GM12878 (cell line): ENCODE results near the gene ATF4. TPM values are rescaled to one million over a fixed set of nuclear protein-coding genes. Genes with fewer than 3 reads are reported as not detected.

Experiments
- ATAC-seq: fragments of 200-7000 bp; cut with Tn5 transposase; 3 replicates; pipeline ENCODE4 v1.9.1; 2020; ENCODE audit warnings: mild to moderate bottlenecking, moderate library complexity
- BruUV-seq: library from RNA; stranded (reverse); fragments of 400-500 nt; replicated peaks from 2 replicates; lab custom pipeline; 2021; lab: Mats Ljungman, UMichigan
- CTCF ChIA-PET: fragments of 300-600 bp; sonication (Branson Sonifier 250); formaldehyde crosslinking; extraction: SDS; loops from one replicate; lab custom pipeline; 2021; ENCODE audit warnings: inconsistent platforms; lab: Yijun Ruan, JAX
- POLR2A ChIA-PET: fragments of 350-600 bp; formaldehyde crosslinking; extraction: SDS; loops from one replicate; lab custom pipeline; 2021; ENCODE audit warnings: inconsistent platforms; lab: Charles Lee
- RAD21 ChIA-PET: fragments of 300-600 bp; sonication (Branson Sonifier 250); formaldehyde crosslinking; loops from one replicate; lab custom pipeline; 2023; ENCODE audit warnings: antibody characterized with exemption; ENCODE audit not compliant: unreplicated experiment; lab: Charles Lee
- SMC1A ChIA-PET: fragments of 300-600 bp; sonication (Branson Sonifier 250); formaldehyde crosslinking; loops from one replicate; lab custom pipeline; 2023; ENCODE audit not compliant: unreplicated experiment, uncharacterized antibody; lab: Charles Lee
- DNase-seq: peaks from one replicate; pipeline ENCODE4 v3.0.0-alpha.2; 2011; ENCODE audit warnings: low read depth, low spot score
- FAIRE-seq: peaks from 3 replicates; lab custom pipeline; 2011; peaks lifted over from hg19 to GRCh38; lab: Jason Lieb, UNC
- H2AFZ ChIP-seq: 2 replicates; pipeline ENCODE4 v1.6.0; 2011; ENCODE audit warnings: low read depth, low read length, control low read depth; ENCODE audit not compliant: control insufficient read depth
- H3K27ac ChIP-seq: 2 replicates; pipeline ENCODE4 v1.5.1; 2011; ENCODE audit warnings: control low read depth; ENCODE audit not compliant: control insufficient read depth, insufficient read depth
- H3K27me3 ChIP-seq, 2 experiments: replicated peaks in 1 of 2; 2 replicates each; pipeline versions ENCODE4 v1.6.0 to v1.6.1; 2011; ENCODE audit warnings: low read length in 1 of 2; ENCODE audit not compliant: control insufficient read depth in 2 of 2, insufficient read depth in 2 of 2
- H3K36me3 ChIP-seq, 2 experiments: 2 replicates each; pipeline ENCODE4 v1.5.1; 2011; ENCODE audit warnings: low read length in 1 of 2; ENCODE audit not compliant: control insufficient read depth in 2 of 2, insufficient read depth in 2 of 2
- H3K4me1 ChIP-seq: 2 replicates; pipeline ENCODE4 v1.6.1; 2011; ENCODE audit warnings: mild to moderate bottlenecking, low read length, moderate library complexity, mixed read lengths; ENCODE audit not compliant: control insufficient read depth, insufficient read depth
- H3K4me2 ChIP-seq: 2 replicates; pipeline ENCODE4 v1.6.0; 2011; ENCODE audit warnings: control low read depth; ENCODE audit not compliant: control insufficient read depth, insufficient read depth
- H3K4me3 ChIP-seq: fragments of 200-600 bp; sonication (generic); 2 replicates; pipeline ENCODE4 v1.5.1; 2016
- H3K79me2 ChIP-seq: 2 replicates; pipeline ENCODE4 v1.6.0; 2011; ENCODE audit warnings: low read length; ENCODE audit not compliant: control insufficient read depth, insufficient read depth
- H3K9ac ChIP-seq: 2 replicates; pipeline ENCODE4 v1.8.0; 2011; ENCODE audit warnings: low read length, control low read depth, mixed read lengths; ENCODE audit not compliant: control insufficient read depth, insufficient read depth
- H3K9me3 ChIP-seq: replicated peaks from 3 replicates; pipeline ENCODE4 v1.5.1; 2011; ENCODE audit warnings: mild to moderate bottlenecking, low read length; ENCODE audit not compliant: control insufficient read depth, insufficient read depth
- H4K20me1 ChIP-seq: 2 replicates; pipeline ENCODE4 v1.6.0; 2011; ENCODE audit not compliant: control insufficient read depth, insufficient read depth
- BACH1 ChIP-seq: fragments of 450-650 bp; IDR thresholded peaks from 2 replicates; pipeline ENCODE4 v1.6.1; 2017; ENCODE audit warnings: mild to moderate bottlenecking, borderline replicate concordance
- CREB1 ChIP-seq: IDR thresholded peaks from 2 replicates; pipeline ENCODE4 v1.6.1; 2012; ENCODE audit warnings: low read depth, mild to moderate bottlenecking, inconsistent platforms
- DPF2 ChIP-seq: fragments of 450-650 bp; IDR thresholded peaks from 2 replicates; pipeline ENCODE4 v1.6.1; 2017; ENCODE audit warnings: mild to moderate bottlenecking
- EED ChIP-seq: sonication (generic); IDR thresholded peaks from 2 replicates; pipeline ENCODE4 v1.6.1; 2016; ENCODE audit warnings: antibody characterized with exemption, low read depth
- EGR1 ChIP-seq, 2 experiments: IDR thresholded peaks; 1 replicate in 1 of 2; 2 replicates in 1 of 2; pipeline ENCODE4 v1.6.1; 2011 to 2012; ENCODE audit warnings: low read depth in 2 of 2, low read length in 2 of 2, borderline replicate concordance in 1 of 2, mild to moderate bottlenecking in 1 of 2, moderate library complexity in 1 of 2
- MTA3 ChIP-seq: IDR thresholded peaks from 2 replicates; pipeline ENCODE4 v1.6.1; 2012; ENCODE audit warnings: low read length, inconsistent platforms, borderline replicate concordance
- NBN ChIP-seq: fragments of 450-650 bp; IDR thresholded peaks from 2 replicates; pipeline ENCODE4 v1.6.1; 2016
- NFIC ChIP-seq: IDR thresholded peaks from 2 replicates; pipeline ENCODE4 v1.6.1; 2012; ENCODE audit warnings: low read depth, mild to moderate bottlenecking, inconsistent platforms, low read length, moderate library complexity
- NR2C2 ChIP-seq: IDR thresholded peaks from 2 replicates; pipeline ENCODE4 v1.6.1; 2011; ENCODE audit warnings: borderline replicate concordance, low read depth; ENCODE audit not compliant: control insufficient read depth, insufficient read length
- PAX8 ChIP-seq: fragments of 450-650 bp; IDR thresholded peaks from 2 replicates; pipeline ENCODE4 v1.6.1; 2017; ENCODE audit warnings: mild to moderate bottlenecking, moderate library complexity
- SMC3 ChIP-seq: IDR thresholded peaks from 2 replicates; pipeline ENCODE4 v1.6.1; 2011; ENCODE audit warnings: low read length, improper control_type of control experiment, borderline replicate concordance
- TCF3 ChIP-seq: IDR thresholded peaks from 2 replicates; pipeline ENCODE4 v1.6.1; 2012; ENCODE audit warnings: low read depth, mild to moderate bottlenecking, low read length, borderline replicate concordance; ENCODE audit not compliant: insufficient read depth
- ZBED1 ChIP-seq: IDR thresholded peaks from 2 replicates; pipeline ENCODE4 v1.6.1; 2016; ENCODE audit warnings: borderline replicate concordance
- ZBTB40 ChIP-seq: fragments of 450-650 bp; IDR thresholded peaks from 2 replicates; pipeline ENCODE4 v1.6.1; 2016; ENCODE audit warnings: mild to moderate bottlenecking, moderate library complexity, borderline replicate concordance
- ZNF207 ChIP-seq: fragments of 450-650 bp; IDR thresholded peaks from 2 replicates; pipeline ENCODE4 v1.6.1; 2014; ENCODE audit warnings: antibody characterized with exemption, mild to moderate bottlenecking, borderline replicate concordance
- ZNF592 ChIP-seq: fragments of 450-650 bp; IDR thresholded peaks from 2 replicates; pipeline ENCODE4 v1.6.1; 2017; ENCODE audit warnings: mild to moderate bottlenecking, moderate library complexity
- WGBS: methylation state at CpG from one replicate; pipeline ENCODE4 v1.1.6; 2016; ENCODE audit warnings: low lambda C conversion rate; ENCODE audit not compliant: insufficient replicate concordance, insufficient coverage; ENCODE audit errors: missing lambda C conversion rate; 5-methylcytosine and 5-hydroxymethylcytosine counted together
- in situ Hi-C: fragments of 300-500 bp; cut with MboI; formaldehyde crosslinking; loops from 9 replicates; pipeline ENCODE4 v1.14.3; 2018; ENCODE audit warnings: mixed read lengths
- intact Hi-C: fragments of 100-400 bp; cut with micrococcal nuclease; formaldehyde crosslinking; loops from one replicate; pipeline ENCODE4 v1.14.2; 2022; ENCODE audit not compliant: unreplicated experiment
- polyA plus RNA-seq, 11 experiments: library from polyadenylated mRNA; depleted of rRNA in 4 of 11; unstranded in 6 of 11; stranded (reverse) in 5 of 11; fragments of >200 nt; fragmentation: Nextera tagmentation in 4 of 11; fragmentation: Illumina TruSeq in 1 of 11; extraction: Ambion mirVana in 4 of 11; extraction: Trizol in 1 of 11; gene quantifications; 1 replicate in 1 of 11; 2 replicates in 10 of 11; pipeline versions ENCODE4 v1.2.1 to v1.2.3, GENCODE V29; 2011 to 2016; ENCODE audit warnings: inconsistent platforms in 2 of 11, missing spikeins in 2 of 11, low read depth in 1 of 11
- total RNA-seq, 4 experiments: library from RNA; depleted of rRNA in 3 of 4; stranded (reverse); fragments of >200 nt in 3 of 4; fragmentation: Illumina TruSeq in 1 of 4; extraction: Trizol in 1 of 4; gene quantifications; 2 replicates each; pipeline versions ENCODE4 v1.2.1 to v1.2.3, GENCODE V29; 2013 to 2021
- TF ChIP-seq, protein P1 (sequence below): IDR thresholded peaks from 2 replicates; pipeline ENCODE4 v1.6.1; 2011; ENCODE audit warnings: borderline replicate concordance, low read depth, mild to moderate bottlenecking, moderate library complexity, mixed read lengths, low read length; ENCODE audit not compliant: insufficient read depth; ENCODE audit errors: extremely low read length

ATF4 gene
- total and polyA plus RNA-seq, 10 of the 15 experiments (the other 5 are each of a cell fraction or from before 2014, with no cell fraction given), result 88.3 to 605 (median 320) TPM

GRCh38 chr22:39512026-39512425, 8.3 kb upstream of the ATF4 start:
- peaks cover 4% of the 10 kb centered on the region for H4K20me1 ChIP-seq
- BruUV-seq, result no TSS peak
- FAIRE-seq (no peak), DNase-seq (no peak), ATAC-seq (no peak)
- H3K27me3 ChIP-seq, result no peaks in the 10 kb centered on the region
- H3K27ac ChIP-seq, result no peak overlapping the region
- peaks cover 18% of the 10 kb centered on the region for H3K4me1 ChIP-seq
- no peak overlapping the region for H2AFZ ChIP-seq
- in situ Hi-C loops, result loop anchor here (25.0 kb wide), 1 partner anchor 350 kb away; the partner anchor contains the start of gene CBX7
- TF ChIP-seq ZNF592 (no peak), CREB1 (no peak), ZNF207 (no peak), MTA3 (no peak), SMC3 (no peak), NBN (no peak), ZBTB40 (no peak), EGR1 (IDR thresholded peaks at IDR 0.05; ENCODE audit: borderline replicate concordance in 1 of 2, low read depth in 2 of 2, low read length in 2 of 2) (no peak), TCF3 (no peak), PAX8 (no peak), ZBED1 (no peak), NR2C2 (no peak), DPF2 (no peak), NFIC (no peak), EED (no peak), BACH1 (no peak)
- TF ChIP-seq, protein P1, sequence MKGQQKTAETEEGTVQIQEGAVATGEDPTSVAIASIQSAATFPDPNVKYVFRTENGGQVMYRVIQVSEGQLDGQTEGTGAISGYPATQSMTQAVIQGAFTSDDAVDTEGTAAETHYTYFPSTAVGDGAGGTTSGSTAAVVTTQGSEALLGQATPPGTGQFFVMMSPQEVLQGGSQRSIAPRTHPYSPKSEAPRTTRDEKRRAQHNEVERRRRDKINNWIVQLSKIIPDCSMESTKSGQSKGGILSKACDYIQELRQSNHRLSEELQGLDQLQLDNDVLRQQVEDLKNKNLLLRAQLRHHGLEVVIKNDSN, result no peak
- no peak overlapping the region for H3K4me3 ChIP-seq
- peaks cover 34 to 50% of the 10 kb centered on the region in 2 experiments; a peak in 3 of 4 replicates for H3K36me3 ChIP-seq
- no peak overlapping the region for H3K4me2 ChIP-seq
- intact Hi-C loops, result no loop called here
- ChIA-PET CTCF (interaction anchor here (1.5 to 8.0 kb wide), 3 partner anchors 10 to 18 kb away, joined by 6 to 75 read pairs (median 7); partner anchors contain the start of genes MIEF1 and RPS19BP1), POLR2A (no interaction called here), SMC1A (interaction anchor here (0.6 kb wide), 1 partner anchor 197 kb away, joined by 3 read pairs; no protein-coding TSS in a partner anchor), RAD21 (no interaction called here)
- H3K9me3 ChIP-seq, result no peaks in the 10 kb centered on the region
- no peak overlapping the region for H3K9ac ChIP-seq
- 92% methylated on average over 10 of the region's 10 CpGs for WGBS
- peaks cover 21% of the 10 kb centered on the region for H3K79me2 ChIP-seq
